Tracheal epithelial cell (primary cell): ENCODE data around the gene KRT39. TPM values are rescaled to one million over a fixed set of nuclear protein-coding genes. Genes with fewer than 3 reads are reported as not detected.

Experiments used
- total RNA-seq: library from RNA; depleted of rRNA; stranded (reverse); fragments of >200 nt; gene quantifications from 2 replicates; pipeline ENCODE4 v1.2.1, GENCODE V29; 2014

The KRT39 gene
- not detected in 2 replicates for total RNA-seq

DNA sequence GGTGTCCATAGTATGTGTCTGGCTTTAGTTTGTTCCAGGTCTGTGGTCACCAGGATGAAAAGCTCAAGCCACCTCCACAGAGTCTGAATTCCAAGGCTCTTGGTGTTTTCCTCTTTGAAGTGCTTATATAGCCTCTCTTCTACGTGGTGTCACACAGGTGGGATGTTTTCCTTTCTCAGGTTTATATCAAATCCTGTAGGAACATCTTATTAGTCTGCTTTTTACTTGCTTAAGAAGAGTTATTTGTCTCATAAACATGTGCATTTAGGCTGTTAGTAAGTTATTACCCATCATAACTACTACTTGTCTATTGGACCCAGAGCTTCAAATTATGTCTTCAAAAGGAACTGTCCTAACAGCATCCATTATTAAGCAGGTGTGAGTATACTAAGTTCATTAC lies at the start of gene KRT39:
TSS of gene KRT39 (minus strand) at position 101 of the 400 bp plus-strand sequence. CDS start at position 9, 92 bp downstream.

DNA sequence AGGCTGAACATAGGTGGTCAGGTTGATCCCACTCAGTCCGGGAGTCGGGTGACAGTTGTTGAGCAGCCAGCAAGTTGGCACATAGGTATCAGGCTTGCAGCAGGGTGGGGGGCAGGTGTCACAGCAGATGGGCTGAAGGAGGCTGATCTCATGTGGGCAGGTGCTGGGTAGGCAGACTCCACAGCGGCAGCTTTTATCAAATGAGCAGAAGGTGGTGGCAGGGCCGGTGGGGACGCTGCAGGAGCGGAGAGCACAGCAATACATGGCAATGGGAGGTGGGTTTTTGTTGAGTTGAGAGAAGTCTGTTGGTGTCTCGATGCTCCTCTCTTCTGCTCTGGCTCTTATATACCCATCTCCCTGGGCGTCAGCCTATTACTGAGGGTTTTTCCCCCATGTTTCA lies 42.1 kb upstream of the KRT39 start, which contains the start of gene KRTAP3-1:
TSS of gene KRTAP3-1 (minus strand) at position 318 of the 400 bp plus-strand sequence. CDS start at position 264, 54 bp downstream.

DNA sequence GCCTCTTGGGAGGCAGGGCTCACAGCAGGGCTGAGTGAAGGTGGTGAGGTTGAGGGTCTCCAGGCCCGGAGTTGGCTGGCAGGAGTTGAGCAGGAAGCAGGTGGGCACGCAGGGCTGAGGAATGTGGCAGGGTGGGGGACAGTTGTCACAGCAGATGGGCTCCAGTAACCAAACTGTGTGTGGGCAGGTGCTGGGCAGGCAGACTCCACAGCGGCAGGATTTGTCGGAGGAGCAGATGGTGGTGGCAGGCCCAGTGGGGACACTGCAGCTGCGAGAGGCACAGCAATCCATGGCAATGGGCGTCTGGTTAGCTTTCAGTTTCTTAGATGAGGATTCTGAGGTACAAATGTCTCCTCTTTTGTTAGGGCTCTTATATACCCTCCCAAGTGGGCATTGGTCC lies 32.8 kb upstream of the KRT39 start, which contains the start of gene KRTAP3-2:
TSS of gene KRTAP3-2 (minus strand) at position 344 of the 400 bp plus-strand sequence. CDS start at position 291, 53 bp downstream.

DNA sequence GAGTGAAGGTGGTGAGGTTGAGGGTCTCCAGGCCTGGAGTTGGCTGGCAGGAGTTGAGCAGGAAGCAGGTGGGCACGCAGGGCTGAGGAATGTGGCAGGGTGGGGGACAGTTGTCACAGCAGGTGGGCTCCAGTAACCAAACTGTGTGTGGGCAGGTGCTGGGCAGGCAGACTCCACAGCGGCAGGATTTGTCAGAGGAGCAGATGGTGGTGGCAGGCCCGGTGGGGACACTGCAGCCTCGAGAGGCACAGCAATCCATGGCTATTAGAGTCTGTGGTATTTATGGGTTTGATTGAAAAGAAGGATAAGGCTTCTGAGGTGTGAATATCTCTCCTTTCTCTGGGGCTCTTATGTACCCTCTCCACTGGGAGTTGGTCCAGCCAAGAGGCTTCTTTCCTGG lies 27.1 kb upstream of the KRT39 start, which contains the start of gene KRTAP3-3:
TSS of gene KRTAP3-3 (minus strand) at position 326 of the 400 bp plus-strand sequence. CDS start at position 259, 67 bp downstream.

DNA sequence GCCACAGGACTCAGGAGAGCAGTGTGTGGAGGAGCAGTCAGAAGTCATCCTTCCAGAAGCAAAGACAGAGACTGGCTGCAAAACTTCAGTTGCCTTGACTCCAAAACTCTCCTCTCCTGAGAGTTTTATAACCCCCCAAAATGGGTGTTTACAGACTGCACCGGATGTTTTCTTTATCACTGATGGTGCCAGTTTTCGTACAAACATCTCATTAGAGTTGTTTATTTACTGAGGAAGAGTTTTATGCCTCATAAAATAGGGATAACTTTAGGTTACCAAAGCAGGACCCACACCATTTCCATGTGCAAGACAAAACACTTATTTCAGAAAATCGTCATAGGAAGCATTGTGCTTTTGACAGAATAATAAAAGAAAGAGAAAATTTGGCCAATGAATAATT lies 17.5 kb upstream of the KRT39 start, which contains the start of gene KRT40:
TSS of gene KRT40 (minus strand) at position 101 of the 400 bp plus-strand sequence. CDS start at position 48, 53 bp downstream.

DNA sequence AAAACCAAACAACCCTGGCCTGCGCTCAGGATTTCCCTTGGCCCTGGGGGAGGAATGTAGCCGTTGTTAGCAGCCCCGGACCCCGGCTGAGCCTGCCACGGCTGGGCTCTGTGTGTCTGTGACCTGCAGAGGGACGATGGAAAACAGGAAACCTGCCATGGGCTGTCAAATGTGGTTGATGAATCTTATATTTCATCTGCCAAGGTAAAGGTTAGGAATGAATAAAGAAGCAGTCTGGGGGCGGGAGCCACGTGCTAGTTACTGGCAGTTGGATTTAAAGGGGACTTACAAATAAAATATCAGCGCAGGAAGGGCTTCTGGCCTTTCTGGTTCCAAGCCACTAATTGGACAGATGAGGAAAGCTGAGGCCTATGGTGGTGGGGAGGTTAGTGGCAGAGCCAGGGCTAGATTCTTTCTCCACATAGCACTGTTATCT lies 29.3 kb downstream of the KRT39 start, which contains the start of gene KRT23:
TSS of gene KRT23 (minus strand) at position 263 of the 436 bp plus-strand sequence. CDS start 1,043 bp downstream, outside the sequence.

Other genes starting within 250 kb of the KRT39 start
- not detected in 2 replicates for gene KRT25, start 211.6 kb downstream of the KRT39 start, total RNA-seq
- not detected in 2 replicates for gene KRT26, start 194.7 kb downstream of the KRT39 start, total RNA-seq
- not detected in 2 replicates for gene KRT27, start 184.4 kb downstream of the KRT39 start, total RNA-seq
- gene KRT28, start 167.0 kb downstream of the KRT39 start, total RNA-seq = not detected in 2 replicates
- 2.3 and 2.9 TPM in 2 replicates for gene KRT10, start 144.3 kb downstream of the KRT39 start, total RNA-seq
- not detected in 2 replicates for gene KRT12, start 99.7 kb downstream of the KRT39 start, total RNA-seq
- not detected in 2 replicates for gene KRT20, start 81.7 kb downstream of the KRT39 start, total RNA-seq
- 7.2 and 148 TPM in 2 replicates for gene KRT23, start 29.3 kb downstream of the KRT39 start, total RNA-seq
- not detected in 2 replicates for gene KRT40, start 17.4 kb upstream of the KRT39 start, total RNA-seq
- gene KRTAP3-3, start 27.2 kb upstream of the KRT39 start, total RNA-seq = not detected in 2 replicates
- gene KRTAP3-2, start 33.0 kb upstream of the KRT39 start, total RNA-seq = not detected in 2 replicates
- gene KRTAP3-1, start 42.2 kb upstream of the KRT39 start, total RNA-seq = not detected in 2 replicates
- gene KRTAP1-5, start 60.3 kb upstream of the KRT39 start, total RNA-seq = 0.24 TPM in 1 of 2 replicates, not detected in the other
- not detected in 2 replicates for gene KRTAP1-4, start 63.2 kb upstream of the KRT39 start, total RNA-seq
- not detected in 2 replicates for gene KRTAP1-3, start 67.9 kb upstream of the KRT39 start, total RNA-seq
- gene KRTAP1-1, start 74.5 kb upstream of the KRT39 start, total RNA-seq = 0.24 TPM in 1 of 2 replicates, not detected in the other
- gene KRTAP2-1, start 80.4 kb upstream of the KRT39 start, total RNA-seq = not detected in 2 replicates
- gene KRTAP2-2, start 88.3 kb upstream of the KRT39 start, total RNA-seq = not detected in 2 replicates
- 2.9 TPM in 1 of 2 replicates, not detected in the other for gene KRTAP2-3, start 93.2 kb upstream of the KRT39 start, total RNA-seq
- not detected in 2 replicates for gene KRTAP2-4, start 98.9 kb upstream of the KRT39 start, total RNA-seq
- not detected in 2 replicates for gene KRTAP4-7, start 117.2 kb upstream of the KRT39 start, total RNA-seq
- not detected in 2 replicates for gene KRTAP4-8, start 131.2 kb upstream of the KRT39 start, total RNA-seq
- not detected in 2 replicates for gene KRTAP4-16, start 135.3 kb upstream of the KRT39 start, total RNA-seq
- gene KRTAP4-9, start 138.4 kb upstream of the KRT39 start, total RNA-seq = not detected in 2 replicates
- not detected in 2 replicates for gene KRTAP4-11, start 151.4 kb upstream of the KRT39 start, total RNA-seq
- not detected in 2 replicates for gene KRTAP4-12, start 157.2 kb upstream of the KRT39 start, total RNA-seq
- not detected in 2 replicates for gene KRTAP4-6, start 173.6 kb upstream of the KRT39 start, total RNA-seq
- gene KRTAP4-5, start 182.9 kb upstream of the KRT39 start, total RNA-seq = not detected in 2 replicates
- gene KRTAP4-4, start 193.8 kb upstream of the KRT39 start, total RNA-seq = not detected in 2 replicates
- not detected in 2 replicates for gene KRTAP4-3, start 201.3 kb upstream of the KRT39 start, total RNA-seq
- gene KRTAP4-2, start 211.3 kb upstream of the KRT39 start, total RNA-seq = not detected in 2 replicates
- gene KRTAP4-1, start 218.0 kb upstream of the KRT39 start, total RNA-seq = not detected in 2 replicates
- not detected in 2 replicates for gene KRTAP9-1, start 222.9 kb upstream of the KRT39 start, total RNA-seq